Activated CD8-positive, alpha-beta T cell treated with anti-CD3 and anti-CD28 coated beads, Interleukin-2, amount 10 ng/mL, durations not matched to agents 7 days and 5 days (primary cell): ENCODE measurements around the gene HAPLN1. TPM values are rescaled to one million over a fixed set of nuclear protein-coding genes. Genes with fewer than 3 reads are reported as not detected.

Source experiments
- ATAC-seq: fragments of 150-1000 bp; cut with Tn5 transposase; one replicate; pipeline ENCODE4 v1.10.0; 2021; ENCODE audit warnings: moderate library complexity
- CTCF ChIA-PET: fragments of 350-600 bp; sonication (Branson Sonifier 250); formaldehyde crosslinking; loops from one replicate; lab custom pipeline; 2021; ENCODE audit warnings: antibody characterized with exemption; lab: Charles Lee
- POLR2A ChIA-PET: fragments of 350-600 bp; sonication (Branson Sonifier 250); formaldehyde crosslinking; loops from one replicate; lab custom pipeline; 2021; ENCODE audit warnings: antibody characterized with exemption; lab: Charles Lee
- DNase-seq: peaks from one replicate; pipeline ENCODE4 v3.0.0-alpha.2; 2020
- H3K27ac Mint-ChIP-seq: one replicate; pipeline ENCODE4 v1.8.0; 2021; ENCODE audit warnings: mild to moderate bottlenecking, mixed read lengths
- H3K27me3 Mint-ChIP-seq: one replicate; pipeline ENCODE4 v1.8.0; 2021; ENCODE audit warnings: low read depth, mixed read lengths
- H3K36me3 Mint-ChIP-seq: one replicate; pipeline ENCODE4 v1.8.0; 2021; ENCODE audit warnings: low read depth, mixed read lengths
- H3K4me1 Mint-ChIP-seq: one replicate; pipeline ENCODE4 v1.8.0; 2021; ENCODE audit warnings: low read depth, mixed read lengths
- H3K4me3 Mint-ChIP-seq: one replicate; pipeline ENCODE4 v1.8.0; 2021; ENCODE audit warnings: mild to moderate bottlenecking, mixed read lengths
- H3K9me3 Mint-ChIP-seq: one replicate; pipeline ENCODE4 v1.8.0; 2022; ENCODE audit warnings: mixed read lengths; ENCODE audit not compliant: insufficient read depth
- total RNA-seq, 2 experiments: library from RNA; stranded (reverse); gene quantifications; one replicate each; pipeline ENCODE4 v1.2.3, GENCODE V29; 2021

Gene HAPLN1
- total RNA-seq, 2 experiments from 2014 or later, result not detected

DNA sequence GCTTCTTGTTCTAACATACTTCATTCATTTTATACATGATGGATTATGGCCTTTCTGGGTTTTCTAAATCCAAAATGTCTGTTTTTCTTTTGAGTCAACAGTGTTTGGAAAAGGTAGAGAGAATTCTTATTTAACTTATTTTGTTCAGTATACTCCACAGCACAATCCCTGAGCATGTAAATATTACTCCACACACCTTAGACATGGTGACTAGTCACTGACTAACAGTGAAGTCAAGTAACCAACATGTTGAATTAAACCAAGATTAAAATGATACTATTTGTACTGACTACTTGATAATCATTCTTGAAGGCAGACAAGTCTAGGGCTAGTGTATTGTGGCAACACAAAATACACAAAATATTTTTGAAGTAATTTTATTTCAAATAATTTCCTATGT lies 55.0 kb downstream of the HAPLN1 start:
- ATAC-seq, result no peak
- ChIA-PET CTCF (interaction anchor here (0.8 kb wide), 1 partner anchor 15 kb away, joined by 3 read pairs; no protein-coding TSS in a partner anchor), POLR2A (no interaction called here)
- H3K27me3 Mint-ChIP-seq, result no peaks in the 10 kb centered on the region
- H3K36me3 Mint-ChIP-seq, result no peaks in the 10 kb centered on the region
- DNase-seq, result no peak
- no peak overlapping the region for H3K27ac Mint-ChIP-seq
- no peaks in the 10 kb centered on the region for H3K9me3 Mint-ChIP-seq
- H3K4me1 Mint-ChIP-seq, result no peaks in the 10 kb centered on the region
- H3K4me3 Mint-ChIP-seq, result no peak overlapping the region

DNA sequence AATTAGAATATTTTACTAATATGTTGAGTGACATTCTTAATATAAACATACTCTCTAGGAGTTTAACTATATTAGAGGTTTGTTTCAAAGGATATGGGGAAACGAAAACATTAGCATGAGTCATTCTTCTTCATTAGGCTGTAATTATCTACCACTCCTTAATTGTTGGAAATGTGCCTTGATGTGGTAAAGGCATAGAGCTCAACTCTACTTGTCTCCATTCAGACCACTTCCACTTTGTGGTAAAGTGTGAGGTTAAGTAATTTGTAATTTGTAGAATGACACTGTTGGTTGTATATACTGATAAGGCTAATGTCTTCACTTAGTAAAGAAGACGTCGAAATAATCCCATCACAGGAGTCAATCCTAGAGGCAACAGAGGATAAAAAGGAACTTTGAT lies 58.1 kb downstream of the HAPLN1 start:
- ChIA-PET POLR2A (no interaction called here), CTCF (no interaction called here)
- Mint-ChIP-seq H3K4me1 (no peaks in the 10 kb centered on the region), H3K27me3 (no peaks in the 10 kb centered on the region), H3K9me3 (no peaks in the 10 kb centered on the region), H3K4me3 (no peak overlapping the region), H3K36me3 (no peaks in the 10 kb centered on the region), H3K27ac (no peak overlapping the region)
- ATAC-seq (no peak), DNase-seq (no peak)

- ChIA-PET CTCF (no interaction called here), POLR2A (no interaction called here)
- no peak for ATAC-seq
- no peak overlapping the region for H3K27ac Mint-ChIP-seq
- H3K36me3 Mint-ChIP-seq, result no peaks in the 10 kb centered on the region
- no peak for DNase-seq
- H3K27me3 Mint-ChIP-seq, result no peaks in the 10 kb centered on the region
- no peaks in the 10 kb centered on the region for H3K4me1 Mint-ChIP-seq
- no peak overlapping the region for H3K4me3 Mint-ChIP-seq
- H3K9me3 Mint-ChIP-seq, result no peaks in the 10 kb centered on the region
These were observed 62.7 kb downstream of the HAPLN1 start for GRCh38 chr5:83657807-83658525.

DNA sequence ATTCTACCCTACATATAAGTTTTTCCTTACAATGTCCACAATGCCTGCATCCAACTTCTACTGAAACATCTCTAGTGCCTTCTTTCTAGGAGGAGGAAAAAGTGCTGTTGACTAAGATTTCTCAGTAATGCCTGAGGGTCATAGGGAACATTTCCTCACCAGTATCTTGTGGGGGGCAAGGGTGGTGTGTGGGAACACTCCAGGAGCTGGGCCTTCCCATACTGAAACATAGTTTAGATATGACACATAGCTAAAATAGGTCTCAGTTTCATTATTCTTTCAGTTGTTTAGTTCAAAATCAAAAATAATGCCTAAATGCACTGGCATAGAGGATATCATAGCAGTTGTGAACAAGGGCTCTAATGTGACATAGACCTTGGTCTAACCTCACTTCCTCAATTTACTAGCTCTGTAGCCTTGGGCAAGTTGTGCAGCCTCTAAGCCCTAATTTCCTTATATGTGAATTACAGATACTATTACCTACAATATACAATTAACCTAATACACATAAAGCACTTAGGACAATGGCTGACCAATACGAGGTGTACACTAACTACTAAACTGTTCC lies 66.1 kb downstream of the HAPLN1 start:
- H3K4me1 Mint-ChIP-seq, result no peaks in the 10 kb centered on the region
- no peaks in the 10 kb centered on the region for H3K36me3 Mint-ChIP-seq
- no peak for ATAC-seq
- H3K27ac Mint-ChIP-seq, result no peak overlapping the region
- no peaks in the 10 kb centered on the region for H3K27me3 Mint-ChIP-seq
- H3K9me3 Mint-ChIP-seq, result no peaks in the 10 kb centered on the region
- H3K4me3 Mint-ChIP-seq, result no peak overlapping the region
- CTCF ChIA-PET, result no interaction called here
- POLR2A ChIA-PET, result no interaction called here
- no peak for DNase-seq

GRCh38 chr5:83653669-83654068 lies 67.0 kb downstream of the HAPLN1 start:
- ATAC-seq (no peak), DNase-seq (no peak)
- ChIA-PET POLR2A (no interaction called here), CTCF (no interaction called here)
- no peak overlapping the region for H3K4me3 Mint-ChIP-seq
- H3K36me3 Mint-ChIP-seq, result no peaks in the 10 kb centered on the region
- no peak overlapping the region for H3K27ac Mint-ChIP-seq
- H3K4me1 Mint-ChIP-seq, result no peaks in the 10 kb centered on the region
- no peaks in the 10 kb centered on the region for H3K9me3 Mint-ChIP-seq
- H3K27me3 Mint-ChIP-seq, result no peaks in the 10 kb centered on the region

GRCh38 chr5:83645936-83646335 lies 74.7 kb downstream of the HAPLN1 start:
- Mint-ChIP-seq H3K4me1 (no peaks in the 10 kb centered on the region), H3K27ac (no peak overlapping the region), H3K36me3 (no peaks in the 10 kb centered on the region), H3K9me3 (no peaks in the 10 kb centered on the region), H3K27me3 (no peaks in the 10 kb centered on the region), H3K4me3 (no peak overlapping the region)
- DNase-seq, result no peak
- ATAC-seq, result no peak
- POLR2A ChIA-PET, result no interaction called here
- CTCF ChIA-PET, result no interaction called here

GRCh38 chr5:83644301-83644700 lies 76.4 kb downstream of the HAPLN1 start:
- H3K27ac Mint-ChIP-seq, result no peak overlapping the region
- ChIA-PET CTCF (no interaction called here), POLR2A (no interaction called here)
- no peaks in the 10 kb centered on the region for H3K4me1 Mint-ChIP-seq
- ATAC-seq (no peak), DNase-seq (no peak)
- no peaks in the 10 kb centered on the region for H3K9me3 Mint-ChIP-seq
- H3K27me3 Mint-ChIP-seq, result no peaks in the 10 kb centered on the region
- H3K36me3 Mint-ChIP-seq, result no peaks in the 10 kb centered on the region
- no peak overlapping the region for H3K4me3 Mint-ChIP-seq

GRCh38 chr5:83641946-83642345 lies 78.7 kb downstream of the HAPLN1 start:
- no peak overlapping the region for H3K4me3 Mint-ChIP-seq
- POLR2A ChIA-PET, result no interaction called here
- no peak for ATAC-seq
- no peaks in the 10 kb centered on the region for H3K9me3 Mint-ChIP-seq
- no peaks in the 10 kb centered on the region for H3K27me3 Mint-ChIP-seq
- no peaks in the 10 kb centered on the region for H3K4me1 Mint-ChIP-seq
- H3K27ac Mint-ChIP-seq, result no peak overlapping the region
- DNase-seq, result no peak
- CTCF ChIA-PET, result no interaction called here
- no peaks in the 10 kb centered on the region for H3K36me3 Mint-ChIP-seq

GRCh38 chr5:83639911-83640310 lies 80.7 kb downstream of the HAPLN1 start:
- ChIA-PET CTCF (no interaction called here), POLR2A (no interaction called here)
- H3K27me3 Mint-ChIP-seq, result no peaks in the 10 kb centered on the region
- no peak overlapping the region for H3K27ac Mint-ChIP-seq
- no peak for ATAC-seq
- no peaks in the 10 kb centered on the region for H3K9me3 Mint-ChIP-seq
- DNase-seq, result no peak
- H3K4me1 Mint-ChIP-seq, result no peaks in the 10 kb centered on the region
- no peaks in the 10 kb centered on the region for H3K36me3 Mint-ChIP-seq
- no peak overlapping the region for H3K4me3 Mint-ChIP-seq

DNA sequence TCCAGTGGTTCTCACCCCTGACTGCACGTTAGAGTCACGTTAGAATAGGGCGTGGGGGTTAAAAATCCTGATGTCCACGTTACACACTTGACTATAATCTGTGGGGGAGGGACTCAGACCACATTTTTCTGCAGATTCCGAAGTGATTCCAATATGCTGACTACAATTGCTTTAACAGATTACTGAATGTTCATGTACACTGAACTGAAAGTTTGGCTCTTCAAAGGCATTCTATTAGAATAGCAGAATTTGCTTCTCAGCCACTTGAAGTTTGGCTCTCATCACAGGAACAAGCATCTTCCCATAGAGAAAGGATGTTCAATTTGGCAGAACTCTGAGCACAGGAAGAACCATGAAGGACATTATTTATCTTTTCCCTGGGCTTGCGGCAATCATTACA lies 84.5 kb downstream of the HAPLN1 start:
- ChIA-PET CTCF (no interaction called here), POLR2A (no interaction called here)
- ATAC-seq (no peak), DNase-seq (no peak)
- no peak overlapping the region for H3K27ac Mint-ChIP-seq
- no peaks in the 10 kb centered on the region for H3K4me1 Mint-ChIP-seq
- no peaks in the 10 kb centered on the region for H3K9me3 Mint-ChIP-seq
- no peaks in the 10 kb centered on the region for H3K36me3 Mint-ChIP-seq
- H3K4me3 Mint-ChIP-seq, result no peak overlapping the region
- H3K27me3 Mint-ChIP-seq, result no peaks in the 10 kb centered on the region

DNA sequence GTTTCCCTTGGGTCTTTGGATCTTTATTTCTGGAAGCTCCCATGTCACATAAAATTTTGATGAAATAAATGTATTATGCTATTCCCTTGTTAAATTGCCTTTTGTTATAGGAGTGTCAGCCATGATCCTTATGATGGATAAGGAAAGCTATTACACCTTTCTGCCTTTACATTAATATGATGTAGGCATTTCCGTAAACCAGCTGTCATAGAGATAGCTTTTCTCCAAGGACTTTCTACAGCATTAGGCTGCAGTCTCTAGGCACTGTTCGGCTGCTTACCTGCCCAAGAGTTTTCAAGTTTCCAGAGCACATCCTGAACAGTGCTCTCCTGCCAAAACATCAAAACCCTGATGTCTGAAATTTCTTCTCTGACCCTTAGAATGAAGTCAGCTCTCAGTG lies 87.4 kb downstream of the HAPLN1 start:
- H3K4me1 Mint-ChIP-seq, result no peaks in the 10 kb centered on the region
- ChIA-PET POLR2A (no interaction called here), CTCF (no interaction called here)
- no peaks in the 10 kb centered on the region for H3K27me3 Mint-ChIP-seq
- no peak for DNase-seq
- no peaks in the 10 kb centered on the region for H3K9me3 Mint-ChIP-seq
- ATAC-seq, result no peak
- H3K36me3 Mint-ChIP-seq, result no peaks in the 10 kb centered on the region
- H3K27ac Mint-ChIP-seq, result no peak overlapping the region
- no peak overlapping the region for H3K4me3 Mint-ChIP-seq

- no peaks in the 10 kb centered on the region for H3K27me3 Mint-ChIP-seq
- no peaks in the 10 kb centered on the region for H3K36me3 Mint-ChIP-seq
- no peak overlapping the region for H3K4me3 Mint-ChIP-seq
- CTCF ChIA-PET, result no interaction called here
- ATAC-seq, result no peak
- no peak for DNase-seq
- H3K4me1 Mint-ChIP-seq, result no peaks in the 10 kb centered on the region
- POLR2A ChIA-PET, result no interaction called here
- no peak overlapping the region for H3K27ac Mint-ChIP-seq
- H3K9me3 Mint-ChIP-seq, result no peaks in the 10 kb centered on the region
These were observed 87.8 kb downstream of the HAPLN1 start for GRCh38 chr5:83632874-83633273.

- H3K4me3 Mint-ChIP-seq, result no peak overlapping the region
- POLR2A ChIA-PET, result no interaction called here
- no peaks in the 10 kb centered on the region for H3K27me3 Mint-ChIP-seq
- CTCF ChIA-PET, result no interaction called here
- ATAC-seq (no peak), DNase-seq (no peak)
- H3K9me3 Mint-ChIP-seq, result no peaks in the 10 kb centered on the region
- H3K4me1 Mint-ChIP-seq, result no peaks in the 10 kb centered on the region
- H3K36me3 Mint-ChIP-seq, result no peaks in the 10 kb centered on the region
- no peak overlapping the region for H3K27ac Mint-ChIP-seq
These were observed 92.3 kb downstream of the HAPLN1 start for GRCh38 chr5:83628360-83628759.
